ENCODE results near the gene MUL1. TPM values are rescaled to one million over a fixed set of nuclear protein-coding genes. Genes with fewer than 3 reads are reported as not detected.

MUL1 gene
- total RNA-seq, 1 experiment from 2014 or later: 25.5 TPM

DNA sequence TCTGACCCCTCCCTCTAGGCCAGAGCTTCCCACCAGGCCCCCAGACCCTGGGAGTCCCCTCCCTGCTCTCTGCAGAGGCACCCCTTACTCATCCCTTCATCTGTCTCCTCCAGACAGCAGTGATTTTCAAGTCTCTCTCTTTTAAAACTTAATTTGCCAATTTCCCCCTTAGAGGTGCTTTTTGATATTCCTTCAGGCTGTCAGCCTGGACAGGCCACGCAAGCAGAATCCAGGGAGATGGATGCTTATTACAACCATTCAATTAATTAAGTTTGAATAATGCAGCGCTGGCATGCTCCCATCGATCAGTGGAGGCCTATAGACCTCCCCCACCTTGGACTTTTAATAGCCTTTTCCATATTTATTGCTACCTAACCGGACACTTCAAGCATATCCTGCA, 28.1 kb downstream of the MUL1 start:
- no peak for DNase-seq (ENCODE audit: low read depth, low spot score)
- in situ Hi-C loops (cut with HindIII; ENCODE audit: low pct_unique_long_range_greater_than_20kb, low sequenced_read_pairs): no loop called here

DNA sequence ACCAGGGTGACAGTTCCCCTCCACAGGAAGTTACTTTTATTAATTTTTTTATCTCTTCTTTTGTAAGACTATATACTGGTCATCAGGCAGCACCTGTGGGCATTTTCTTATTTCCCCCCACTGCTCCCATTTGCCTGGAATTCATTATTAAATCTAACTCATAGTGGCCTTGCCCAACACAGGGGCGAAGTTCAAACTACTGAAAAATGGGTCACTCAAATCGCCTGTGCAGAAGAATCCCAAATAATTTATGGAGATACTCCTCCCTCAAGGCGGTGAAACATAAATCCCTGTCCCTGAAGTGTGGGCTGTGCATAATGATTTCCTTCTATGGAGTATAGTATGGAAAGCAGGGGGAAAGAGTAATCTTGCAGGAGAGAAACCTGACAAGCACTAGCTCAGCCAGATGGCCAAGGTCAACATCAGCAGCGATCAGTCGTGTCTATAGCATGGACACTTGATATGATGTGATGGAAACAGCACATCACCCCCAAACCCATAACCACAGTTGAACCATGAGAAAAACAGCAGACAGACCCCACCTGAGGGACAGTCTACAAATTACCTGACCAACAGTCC, 29.8 kb downstream of the MUL1 start:
- in situ Hi-C loops (cut with HindIII; ENCODE audit: low pct_unique_long_range_greater_than_20kb, low sequenced_read_pairs): no loop called here
- DNase-seq (ENCODE audit: low read depth, low spot score): no peak

DNA sequence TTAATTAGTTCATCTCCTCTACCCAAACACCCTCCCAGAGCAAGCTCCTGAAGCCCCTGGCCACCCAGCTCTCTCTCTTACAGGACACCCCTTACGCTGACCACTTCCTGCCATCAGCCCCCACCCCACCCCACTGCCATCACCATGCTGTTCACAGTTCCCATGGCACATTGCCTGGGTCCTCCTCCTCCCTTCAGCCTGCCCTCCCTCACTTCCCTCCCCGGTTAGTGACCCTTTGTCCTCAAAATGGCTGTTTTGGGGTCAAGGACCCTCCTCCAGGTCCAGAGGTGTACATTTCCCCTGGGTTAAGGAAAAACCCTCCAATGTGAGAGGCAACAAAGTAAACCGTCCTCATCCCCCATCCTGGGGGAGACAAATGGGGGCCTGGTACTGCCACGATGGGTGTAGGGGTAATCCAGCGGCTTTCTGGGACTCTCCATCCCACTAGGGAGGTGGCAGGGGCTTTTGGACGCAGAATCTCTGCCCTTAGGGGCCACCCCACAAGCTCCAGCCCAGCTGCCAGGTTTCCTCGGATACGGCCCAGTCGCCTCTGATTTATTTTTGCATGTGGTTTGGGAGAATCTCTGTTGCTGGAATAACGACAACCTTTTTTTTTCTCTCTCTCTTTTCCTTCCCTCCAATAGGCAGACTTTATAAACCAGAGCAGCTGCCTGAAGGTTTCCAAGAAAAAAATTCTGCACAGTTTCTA, 30.4 kb downstream of the MUL1 start:
- in situ Hi-C loops (cut with HindIII; ENCODE audit: low pct_unique_long_range_greater_than_20kb, low sequenced_read_pairs): no loop called here
- no peak for DNase-seq (ENCODE audit: low read depth, low spot score)

DNA sequence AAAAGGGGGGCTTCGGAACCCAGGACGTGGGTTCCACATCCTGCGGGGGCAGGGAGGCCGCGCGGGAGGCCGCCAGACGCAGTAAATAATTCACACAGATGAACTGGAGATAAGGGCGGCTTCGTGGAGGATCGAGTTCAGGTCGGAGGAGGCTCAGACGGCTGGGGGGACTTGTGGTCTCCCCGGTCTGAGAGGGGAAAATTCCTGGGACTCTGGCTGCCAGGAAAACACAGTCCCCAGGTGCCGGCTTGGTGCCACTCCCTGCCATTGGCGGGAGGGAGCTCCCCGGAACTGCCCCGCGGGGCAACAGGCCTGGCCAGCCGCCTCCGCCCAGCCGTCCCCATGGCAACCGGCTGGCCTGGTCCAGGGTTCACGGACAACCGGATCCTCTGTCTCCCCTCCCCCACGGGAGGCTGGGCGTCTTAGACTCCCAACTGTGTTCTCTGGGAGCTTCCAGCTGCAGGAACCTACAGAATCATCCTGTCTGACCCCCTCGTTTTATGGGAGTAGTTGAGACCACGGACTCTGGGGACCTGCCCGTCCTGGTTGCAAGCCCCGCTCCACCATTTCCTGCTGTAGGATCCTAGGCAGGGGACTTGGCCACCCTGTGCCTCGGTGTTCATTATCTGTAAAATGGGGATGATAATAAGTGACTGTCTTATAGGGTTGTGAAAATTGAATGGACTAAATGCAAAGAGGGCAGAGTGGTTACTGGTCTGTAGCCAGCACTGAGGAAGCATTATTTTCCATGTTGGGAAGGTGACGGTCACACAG, 31.5 kb downstream of the MUL1 start:
- in situ Hi-C loops (cut with HindIII; ENCODE audit: low pct_unique_long_range_greater_than_20kb, low sequenced_read_pairs): no loop called here
- no peak for DNase-seq (ENCODE audit: low read depth, low spot score)

DNA sequence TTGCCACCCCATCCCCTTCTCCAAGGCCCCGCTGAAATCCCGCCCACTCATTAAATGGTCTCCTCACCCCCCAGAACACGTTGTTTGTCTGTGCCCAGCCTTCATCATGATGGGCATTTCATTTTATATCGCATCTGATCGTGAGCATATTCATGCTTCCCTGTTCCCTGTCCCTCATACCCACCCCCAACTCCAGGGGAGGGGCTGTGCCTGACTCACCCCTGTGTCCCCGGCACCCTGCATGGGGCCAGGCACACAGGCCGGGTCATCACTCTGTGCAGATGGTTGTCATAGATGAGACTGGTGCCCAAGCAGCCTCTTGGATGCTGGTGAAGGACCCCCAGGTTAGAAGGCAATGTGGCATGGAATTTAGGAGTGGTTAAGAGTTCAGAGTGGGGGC, 33.0 kb downstream of the MUL1 start:
- in situ Hi-C loops (cut with HindIII; ENCODE audit: low pct_unique_long_range_greater_than_20kb, low sequenced_read_pairs): no loop called here
- DNase-seq (ENCODE audit: low read depth, low spot score): no peak

DNA sequence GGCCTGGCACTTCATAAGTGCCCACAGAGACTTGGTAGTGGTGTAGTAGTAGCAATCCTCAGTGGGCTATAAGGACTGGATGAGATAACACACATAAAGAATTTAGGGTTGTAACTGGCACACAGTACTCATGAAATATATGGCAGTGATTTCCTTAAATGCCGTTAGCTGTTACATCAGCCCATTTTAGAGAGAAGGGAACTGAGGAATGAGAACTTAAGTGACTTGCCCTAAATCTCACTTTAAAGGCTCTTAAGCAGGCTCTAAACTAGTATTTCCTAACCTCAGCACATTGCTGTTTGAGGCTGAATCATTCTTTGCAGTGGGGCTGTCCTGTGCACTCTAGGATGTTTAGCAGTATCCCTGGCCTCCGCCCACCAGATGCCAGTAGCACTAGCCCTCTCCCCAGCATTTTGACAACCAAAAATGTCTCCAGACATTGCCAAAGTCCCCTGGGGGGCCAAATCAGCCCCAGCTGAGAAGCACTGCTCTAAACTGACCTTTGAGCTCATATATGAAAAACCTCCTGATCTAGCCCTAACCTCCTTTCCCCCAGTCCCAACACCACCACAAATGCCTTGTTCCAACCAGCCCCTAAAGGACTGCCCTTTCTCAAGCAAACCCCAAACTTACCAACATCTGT, 33.5 kb downstream of the MUL1 start:
- in situ Hi-C loops (cut with HindIII; ENCODE audit: low pct_unique_long_range_greater_than_20kb, low sequenced_read_pairs): no loop called here
- no peak for DNase-seq (ENCODE audit: low read depth, low spot score)

DNA sequence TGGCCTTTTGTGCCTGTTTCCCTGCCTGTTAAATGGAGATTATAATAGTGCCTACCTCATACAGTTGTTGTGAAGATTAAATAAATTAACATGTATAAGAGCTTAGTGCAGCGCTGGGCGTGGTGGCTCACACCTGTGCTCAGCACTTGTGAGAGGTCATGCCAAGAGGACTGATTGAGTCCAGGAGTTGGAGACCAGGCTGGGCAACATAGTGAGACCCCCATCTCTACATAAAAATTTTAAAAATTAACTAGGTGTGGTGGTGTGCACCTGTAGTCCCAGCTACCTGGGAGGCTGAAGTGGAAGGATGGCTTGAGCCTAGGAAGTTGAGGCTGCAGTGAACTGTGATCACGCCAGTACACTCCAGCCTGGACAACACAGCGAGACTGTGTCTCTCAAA, 34.1 kb downstream of the MUL1 start:
- in situ Hi-C loops (cut with HindIII; ENCODE audit: low pct_unique_long_range_greater_than_20kb, low sequenced_read_pairs): no loop called here

DNA sequence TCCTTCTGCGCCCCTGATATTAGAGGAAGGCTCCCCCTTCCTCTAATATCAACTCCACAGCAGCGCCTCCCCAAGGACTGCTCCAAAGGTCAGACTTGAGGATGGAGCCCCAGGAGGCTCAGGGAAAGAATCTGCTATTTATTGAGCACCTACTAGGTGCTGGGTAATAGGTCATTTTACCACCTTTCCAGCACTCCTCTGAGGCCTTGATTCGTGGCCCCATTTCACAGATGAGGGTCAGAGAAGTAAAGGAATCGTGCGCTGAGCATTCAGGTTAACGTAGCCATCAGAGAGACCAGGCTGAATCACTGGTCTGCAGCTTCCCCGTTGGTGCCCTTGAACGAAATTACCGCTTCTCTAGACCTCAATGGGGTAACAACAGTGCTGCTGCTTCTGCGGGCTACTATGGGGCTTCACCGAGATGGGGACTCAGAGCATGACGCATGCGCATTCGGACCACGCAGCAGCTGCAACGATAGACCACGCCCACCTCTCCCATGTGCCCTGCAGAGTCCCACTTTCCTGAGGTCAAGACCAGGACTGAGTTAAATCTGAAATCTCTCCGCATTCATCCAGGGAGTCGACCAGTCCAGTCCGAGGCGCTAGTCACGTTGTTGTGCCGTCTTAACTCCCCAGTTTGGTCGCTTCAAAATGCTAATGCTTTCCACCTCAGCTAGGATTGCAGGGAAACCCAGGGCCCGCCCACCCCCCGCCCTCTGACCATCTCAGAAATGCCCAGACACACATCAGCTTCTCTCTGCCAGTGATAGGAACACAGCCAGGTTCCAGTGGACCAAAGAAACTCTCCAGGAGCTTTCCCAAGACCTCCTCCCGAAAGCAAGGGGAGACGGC, 34.9 kb downstream of the MUL1 start:
- peak; percentile 57 for DNase-seq (ENCODE audit: low read depth, low spot score)
- in situ Hi-C loops (cut with HindIII; ENCODE audit: low pct_unique_long_range_greater_than_20kb, low sequenced_read_pairs): no loop called here

More for the DNA sequence above, 34.1 kb downstream of the MUL1 start:
- no peak for DNase-seq (ENCODE audit: low read depth, low spot score)

DNA sequence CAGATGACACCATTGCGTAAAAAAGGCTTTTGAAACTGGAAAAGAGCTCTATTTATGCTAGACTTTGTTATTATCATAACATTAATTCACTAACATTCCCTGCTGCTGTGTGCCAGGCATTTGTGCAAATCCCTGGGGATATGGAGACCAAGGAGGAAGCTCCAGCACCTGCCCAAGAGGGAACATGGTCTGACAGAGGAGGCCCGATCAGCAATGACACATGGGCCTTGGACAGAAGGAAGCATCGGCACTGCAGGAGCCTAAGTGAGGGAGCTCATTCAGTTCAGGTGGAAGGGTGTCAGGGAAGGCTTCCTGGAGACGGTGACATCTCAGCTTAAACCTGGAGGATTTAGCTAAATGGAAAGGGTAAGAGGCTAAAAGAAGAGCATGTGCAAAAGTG, 35.8 kb downstream of the MUL1 start:
- in situ Hi-C loops (cut with HindIII; ENCODE audit: low pct_unique_long_range_greater_than_20kb, low sequenced_read_pairs): no loop called here
- no peak for DNase-seq (ENCODE audit: low read depth, low spot score)

DNA sequence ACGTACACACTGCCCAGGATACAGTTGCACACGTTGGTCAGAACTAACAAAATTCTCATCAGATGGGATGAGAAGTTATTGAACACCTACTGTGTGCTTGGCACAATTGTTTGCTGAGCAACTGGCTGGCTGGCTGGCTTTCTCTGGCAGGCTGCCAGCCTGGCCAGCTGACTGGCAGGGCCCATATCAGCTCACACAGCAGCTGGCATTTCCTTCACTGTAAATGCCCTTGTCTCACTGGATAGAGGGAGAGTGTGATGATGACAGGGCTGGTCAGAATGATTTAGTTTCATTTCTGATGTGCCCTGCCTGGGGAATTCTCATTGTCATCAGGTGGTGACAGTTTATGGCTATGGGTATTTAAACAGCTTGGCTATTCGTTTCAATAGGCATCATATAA, 37.8 kb downstream of the MUL1 start:
- in situ Hi-C loops (cut with HindIII; ENCODE audit: low pct_unique_long_range_greater_than_20kb, low sequenced_read_pairs): no loop called here
- DNase-seq (ENCODE audit: low read depth, low spot score): peak; percentile 40

DNA sequence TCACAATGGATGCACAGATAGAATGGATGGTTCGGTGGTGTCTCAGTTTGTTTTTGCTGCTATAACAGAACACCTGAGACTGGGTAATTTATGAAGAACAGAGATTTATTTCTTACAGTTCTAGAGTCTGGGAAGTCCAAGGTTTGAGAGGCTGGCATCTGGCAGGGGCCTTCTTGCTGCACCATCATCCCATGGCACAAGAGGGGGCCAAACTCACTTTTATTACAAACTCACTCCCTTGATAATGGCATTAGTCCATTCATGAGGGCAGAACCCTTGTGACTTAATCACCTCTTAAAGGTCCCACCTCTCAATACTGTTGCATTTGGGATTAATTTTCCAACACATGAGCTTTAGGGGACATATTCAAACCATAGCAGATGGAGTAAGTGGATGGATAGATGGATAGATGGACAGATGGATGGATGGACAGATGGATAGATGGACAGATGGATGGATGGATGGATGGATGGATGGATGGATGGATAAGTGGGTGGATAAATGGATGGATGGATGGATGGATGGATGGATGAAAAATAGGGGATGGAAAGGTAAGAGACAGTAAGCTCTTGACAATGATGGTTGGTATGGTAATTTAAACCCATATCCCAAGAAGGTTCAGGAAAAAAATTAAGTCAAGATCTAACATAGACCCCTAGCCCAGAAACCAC, 38.4 kb downstream of the MUL1 start:
- peak; percentile 39 for DNase-seq (ENCODE audit: low read depth, low spot score)

DNA sequence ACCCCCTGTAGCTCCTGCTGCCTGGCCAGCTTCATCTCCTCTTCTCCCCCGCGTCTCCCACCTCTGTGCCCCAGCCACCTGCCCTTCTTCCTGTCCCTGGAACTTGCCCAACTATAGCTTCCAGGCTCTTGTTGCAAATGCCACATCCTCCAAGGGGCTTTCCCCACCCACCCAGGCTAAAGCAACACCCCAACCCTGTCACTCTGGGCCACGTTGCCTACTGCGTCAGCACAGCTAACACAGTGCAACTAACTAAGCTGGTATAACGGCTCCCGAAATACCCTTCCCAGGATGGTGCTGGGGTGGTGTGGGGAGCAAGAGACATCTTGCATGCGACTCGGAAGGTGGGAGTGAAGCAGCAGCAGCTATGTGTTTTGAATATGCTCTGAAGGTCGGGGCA, 41.7 kb downstream of the MUL1 start:
- in situ Hi-C loops (cut with HindIII; ENCODE audit: low pct_unique_long_range_greater_than_20kb, low sequenced_read_pairs): no loop called here
- no peak for DNase-seq (ENCODE audit: low read depth, low spot score)

More for the DNA sequence above, 38.4 kb downstream of the MUL1 start:
- in situ Hi-C loops (cut with HindIII; ENCODE audit: low pct_unique_long_range_greater_than_20kb, low sequenced_read_pairs): no loop called here

DNA sequence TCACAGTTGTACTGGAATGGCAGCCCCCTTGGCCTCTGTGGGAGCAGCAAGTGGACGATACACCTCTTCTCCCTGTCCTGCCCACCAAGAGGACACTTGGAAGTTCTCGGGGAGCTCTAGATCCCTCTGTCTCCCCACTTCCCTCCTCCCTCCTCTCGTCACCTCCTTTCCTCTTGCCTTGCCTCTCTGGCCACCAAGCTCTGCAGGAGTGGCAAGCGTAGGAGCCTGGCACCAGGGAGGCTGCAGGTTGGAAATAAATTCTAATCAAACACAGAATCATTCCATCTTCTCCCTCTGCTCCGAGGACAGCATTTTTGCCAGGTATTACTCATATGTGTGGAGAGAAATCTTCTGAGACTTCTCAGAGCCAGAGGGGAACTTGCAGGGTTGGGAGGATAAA, 42.8 kb downstream of the MUL1 start:
- DNase-seq (ENCODE audit: low read depth, low spot score): no peak
- in situ Hi-C loops (cut with HindIII; ENCODE audit: low pct_unique_long_range_greater_than_20kb, low sequenced_read_pairs): no loop called here

DNA sequence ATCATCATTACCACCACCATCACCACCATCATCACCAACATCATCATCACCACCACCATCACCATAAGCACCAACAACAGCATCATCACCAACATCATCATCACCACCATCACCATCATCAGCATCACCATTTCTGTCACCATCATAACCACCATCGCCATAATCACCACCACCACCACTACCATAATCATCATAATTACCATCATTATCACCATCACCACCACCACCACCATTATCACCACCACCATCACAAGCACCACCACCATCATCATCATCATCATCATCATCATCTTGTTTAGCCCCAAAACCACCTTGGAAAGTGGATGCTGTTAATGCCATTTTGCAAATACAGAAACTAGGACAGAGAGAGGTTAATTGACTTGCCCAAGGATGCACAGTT, 44.4 kb downstream of the MUL1 start:
- in situ Hi-C loops (cut with HindIII; ENCODE audit: low pct_unique_long_range_greater_than_20kb, low sequenced_read_pairs): no loop called here
- DNase-seq (ENCODE audit: low read depth, low spot score): no peak

DNA sequence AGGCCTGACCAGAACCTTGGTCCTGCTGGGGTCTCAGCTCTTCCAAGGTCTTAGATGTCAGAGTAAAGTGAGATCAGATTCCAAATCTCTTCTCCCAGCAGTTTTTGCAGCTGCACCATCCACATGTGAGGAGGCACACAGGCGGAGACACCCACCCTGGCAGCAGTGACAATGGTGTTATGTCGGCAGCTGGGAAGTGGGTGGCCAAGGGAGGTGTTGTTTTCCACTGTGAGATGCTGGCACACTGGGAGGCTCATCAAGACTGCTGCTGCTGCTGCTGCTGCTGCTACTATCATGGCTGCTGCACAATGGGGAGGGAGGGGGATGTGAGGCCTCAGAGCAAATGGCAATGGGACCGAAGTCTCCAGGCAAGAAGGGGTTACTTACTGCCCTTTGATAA, 45.6 kb downstream of the MUL1 start:
- in situ Hi-C loops (cut with HindIII; ENCODE audit: low pct_unique_long_range_greater_than_20kb, low sequenced_read_pairs): no loop called here
- no peak for DNase-seq (ENCODE audit: low read depth, low spot score)

DNA sequence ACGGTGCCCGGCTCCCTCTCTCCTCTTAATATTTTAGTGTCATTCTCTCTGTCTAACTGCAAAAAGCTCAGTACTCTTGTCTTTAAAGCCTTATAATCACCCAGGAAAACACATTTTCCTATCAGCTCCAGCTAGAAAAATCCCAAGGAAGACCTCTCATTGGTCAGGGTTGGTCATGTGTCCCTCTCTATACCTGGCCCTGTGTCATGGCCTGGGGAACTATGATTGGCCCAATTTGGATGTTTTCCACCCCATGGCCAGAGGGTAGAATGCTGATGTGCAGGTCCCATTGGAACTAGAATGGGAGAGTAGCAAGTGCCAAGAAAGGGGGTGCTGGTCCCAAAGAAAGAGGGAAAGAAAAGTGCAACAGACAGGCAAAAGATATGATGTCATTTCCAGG, 49.2 kb downstream of the MUL1 start:
- in situ Hi-C loops (cut with HindIII; ENCODE audit: low pct_unique_long_range_greater_than_20kb, low sequenced_read_pairs): no loop called here
- DNase-seq (ENCODE audit: low read depth, low spot score): no peak

DNA sequence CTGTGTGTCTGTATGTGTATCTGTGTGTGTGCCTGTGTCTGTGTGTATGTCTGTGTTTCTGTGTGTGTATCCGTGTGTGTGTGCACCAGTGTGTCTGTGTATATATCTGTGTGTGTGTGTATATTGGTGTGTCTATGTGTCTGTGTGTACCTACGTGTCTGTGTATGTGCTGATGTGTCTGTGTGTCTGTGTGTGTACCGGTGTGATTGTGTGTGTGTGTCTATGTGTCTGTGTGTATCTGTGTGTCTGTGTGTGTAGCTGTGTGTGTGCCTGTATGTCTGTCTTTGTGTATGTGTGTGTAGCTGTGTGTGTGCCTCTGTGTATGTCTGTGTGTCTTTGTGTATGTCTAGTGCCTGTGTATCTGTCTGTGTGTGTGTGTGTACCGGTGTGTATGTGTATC, 53.9 kb downstream of the MUL1 start:
- no peak for DNase-seq (ENCODE audit: low read depth, low spot score)
- in situ Hi-C loops (cut with HindIII; ENCODE audit: low pct_unique_long_range_greater_than_20kb, low sequenced_read_pairs): no loop called here
